Measurements from ENCODE around the gene UCHL3. TPM values are rescaled to one million over a fixed set of nuclear protein-coding genes. Genes with fewer than 3 reads are reported as not detected.

The UCHL3 gene
- total RNA-seq, 1 experiment from 2014 or later, result 25.0 TPM

- in situ Hi-C loops (cut with HindIII; ENCODE audit: low pct_unique_long_range_greater_than_20kb, low sequenced_read_pairs), result no loop called here
- no peak for DNase-seq (ENCODE audit: low read depth)
Measured at GRCh38 chr13:75647126-75647784, 97.7 kb downstream of the UCHL3 start.

DNA sequence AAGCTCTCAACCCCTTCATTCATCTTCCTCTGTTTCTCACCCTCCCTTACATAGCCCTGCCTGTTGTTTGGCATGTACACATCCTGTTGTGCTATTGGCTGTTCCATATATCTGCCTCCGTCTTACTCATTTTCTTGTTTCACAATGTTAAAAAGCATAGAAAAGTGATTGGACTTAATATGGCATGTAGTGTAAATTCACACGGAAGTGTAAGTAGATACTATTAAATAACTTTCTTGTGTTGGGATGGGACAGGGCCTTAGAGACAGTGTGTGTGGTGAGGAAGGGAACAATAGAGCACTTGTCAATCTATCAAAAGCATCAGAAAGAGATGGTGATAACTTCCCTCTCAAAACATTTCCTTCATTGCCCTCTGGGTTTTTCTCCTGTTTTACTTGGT lies 98.9 kb downstream of the UCHL3 start:
- no peak for DNase-seq (ENCODE audit: low read depth)

GRCh38 chr13:75651013-75651412 lies 101.4 kb downstream of the UCHL3 start:
- in situ Hi-C loops (cut with HindIII; ENCODE audit: low pct_unique_long_range_greater_than_20kb, low sequenced_read_pairs), result no loop called here
- no peak for DNase-seq (ENCODE audit: low read depth)

More for the DNA sequence above, 98.9 kb downstream of the UCHL3 start:
- in situ Hi-C loops (cut with HindIII; ENCODE audit: low pct_unique_long_range_greater_than_20kb, low sequenced_read_pairs), result no loop called here

- DNase-seq (ENCODE audit: low read depth), result no peak
- in situ Hi-C loops (cut with HindIII; ENCODE audit: low pct_unique_long_range_greater_than_20kb, low sequenced_read_pairs), result no loop called here
Measured at GRCh38 chr13:75652726-75653125, 103.1 kb downstream of the UCHL3 start.

Other genes starting within 250 kb of the UCHL3 start
- gene TBC1D4, start 67.6 kb upstream of the UCHL3 start, total RNA-seq (2014; rRNA removed; shearing (Covaris generic); ENCODE audit: low replicate concordance), result 9.0 and 14.9 TPM in 2 replicates
- 107 and 140 TPM in 2 replicates for gene COMMD6, start 11.9 kb upstream of the UCHL3 start, total RNA-seq (2014; rRNA removed; shearing (Covaris generic); ENCODE audit: low replicate concordance)
- 9.3 and 15.9 TPM in 2 replicates for gene LMO7, start 86.5 kb downstream of the UCHL3 start, total RNA-seq (2014; rRNA removed; shearing (Covaris generic); ENCODE audit: low replicate concordance)